CD4-positive, alpha-beta T cell (primary cell): ENCODE data around the gene PRDM8. TPM values are rescaled to one million over a fixed set of nuclear protein-coding genes. Genes with fewer than 3 reads are reported as not detected.

Experiments used
- ATAC-seq: fragments of 200-7000 bp; cut with Tn5 transposase; one replicate; pipeline ENCODE4 v1.10.0; 2022; ENCODE audit warnings: mild to moderate bottlenecking; ENCODE audit not compliant: poor library complexity
- CTCF ChIA-PET: fragments of 350-600 bp; sonication (Branson Sonifier 250); formaldehyde crosslinking; loops from one replicate; lab custom pipeline; 2021; ENCODE audit warnings: antibody characterized with exemption, inconsistent platforms; lab: Charles Lee
- POLR2A ChIA-PET: fragments of 350-600 bp; sonication (Branson Sonifier 250); formaldehyde crosslinking; loops from one replicate; lab custom pipeline; 2021; ENCODE audit warnings: antibody characterized with exemption, inconsistent platforms; lab: Charles Lee
- DNase-seq, 14 experiments: peaks; one replicate each; pipeline ENCODE4 v3.0.0-alpha.2; 2013 to 2020; ENCODE audit warnings: mixed read lengths in 2 of 14
- H3K27ac ChIP-seq, 2 donors: one replicate each; pipeline versions ENCODE4 v1.5.1 to v1.7.0; 2013; ENCODE audit warnings: low read length in 2 of 2, low read depth in 1 of 2, mild to moderate bottlenecking in 1 of 2
- H3K27me3 ChIP-seq, 2 experiments: 1 replicate in 1 of 2; 2 replicates in 1 of 2; pipeline versions ENCODE4 v1.6.1 to v1.7.0; 2013; ENCODE audit warnings: low read length in 2 of 2, control low read depth in 1 of 2, mild to moderate bottlenecking in 1 of 2, moderate library complexity in 1 of 2; ENCODE audit not compliant: insufficient read depth in 2 of 2, control insufficient read depth in 1 of 2
- H3K36me3 ChIP-seq: one replicate; pipeline ENCODE4 v1.6.1; 2013; ENCODE audit warnings: low read length, control low read depth; ENCODE audit not compliant: insufficient read depth
- H3K4me1 ChIP-seq: one replicate; pipeline ENCODE4 v1.6.1; 2013; ENCODE audit warnings: low read length, control low read depth; ENCODE audit not compliant: insufficient read depth
- H3K4me3 ChIP-seq: one replicate; pipeline ENCODE4 v1.5.1; 2013; ENCODE audit warnings: mild to moderate bottlenecking, low read length, moderate library complexity
- H3K9me3 ChIP-seq, 2 experiments: 1 replicate in 1 of 2; 2 replicates in 1 of 2; pipeline versions ENCODE4 v1.6.1 to v1.7.0; 2013; ENCODE audit warnings: low read length in 2 of 2, mild to moderate bottlenecking in 2 of 2, control low read depth in 1 of 2, moderate library complexity in 1 of 2; ENCODE audit not compliant: control insufficient read depth in 1 of 2, insufficient read depth in 1 of 2
- H3K27ac Mint-ChIP-seq: one replicate; pipeline ENCODE4 v1.8.0; 2020; ENCODE audit warnings: mixed read lengths
- H3K27me3 Mint-ChIP-seq: one replicate; pipeline ENCODE4 v1.8.0; 2021; ENCODE audit warnings: mixed read lengths
- H3K36me3 Mint-ChIP-seq: one replicate; pipeline ENCODE4 v1.8.0; 2021; ENCODE audit warnings: low read depth, mixed read lengths
- H3K4me1 Mint-ChIP-seq: one replicate; pipeline ENCODE4 v1.8.0; 2021; ENCODE audit warnings: low read depth, mixed read lengths
- H3K4me3 Mint-ChIP-seq: one replicate; pipeline ENCODE4 v1.8.0; 2020; ENCODE audit warnings: mild to moderate bottlenecking, mixed read lengths
- H3K9me3 Mint-ChIP-seq: one replicate; pipeline ENCODE4 v1.8.0; 2020; ENCODE audit warnings: mixed read lengths
- CTCF ChIP-seq: fragments of 200-600 bp; IDR thresholded peaks from one replicate; pipeline ENCODE4 v1.8.0; 2022; ENCODE audit warnings: antibody characterized with exemption, mild to moderate bottlenecking
- intact Hi-C, 2 experiments: fragments of 100-400 bp; cut with DNase I in 1 of 2; cut with micrococcal nuclease in 1 of 2; formaldehyde crosslinking; loops; one replicate each; pipeline versions ENCODE4 v1.15.1 to v1.9.0; 2023 to 2025; cut with DNase I, micrococcal nuclease
- total RNA-seq, 174 experiments: library from RNA in 2 of 174; stranded (reverse) in 2 of 174; gene quantifications; one replicate each; pipeline ENCODE4 v1.2.3 and lab custom pipeline; 2021 to 2026

PRDM8 gene
- total RNA-seq, 2 experiments from 2014 or later = 4.2 to 5.1 TPM

GRCh38 chr4:80184053-80184824 is 13.1 kb upstream of the PRDM8 start:
- Histone ChIP-seq H3K36me3 (no peaks in the 10 kb centered on the region), H3K27ac (peak overlapping the region; percentile 77 to 85), H3K4me1 (peaks cover 41% of the 10 kb centered on the region), H3K27me3 (no peaks in the 10 kb centered on the region), H3K9me3 (peaks cover 0 to 4% of the 10 kb centered on the region in 2 experiments), H3K4me3 (peak overlapping the region; percentile 88)
- peak; percentile 82 to 97 (median 92) for DNase-seq
- Mint-ChIP-seq H3K4me3 (peak overlapping the region; percentile 100), H3K4me1 (peaks cover 59% of the 10 kb centered on the region), H3K36me3 (peaks cover 22% of the 10 kb centered on the region), H3K9me3 (peaks cover 2% of the 10 kb centered on the region), H3K27ac (peak overlapping the region; percentile 94), H3K27me3 (no peaks in the 10 kb centered on the region)
- peak; percentile 96 for TF ChIP-seq CTCF
- ATAC-seq = peak; percentile 88
- CTCF ChIA-PET = interaction anchor here (0.6 to 5.4 kb wide), 21 partner anchors 12 to 141 kb away, joined by 3 to 53 read pairs (median 4); partner anchors contain the start of gene ANTXR2
- intact Hi-C loops = loop anchor here (1.0 to 10.0 kb wide), 8 partner anchors 11 to 1409 kb away; partner anchors contain the start of genes ANTXR2 (in 1 of the 2) and BMP2K (in 1 of the 2)
- POLR2A ChIA-PET = interaction anchor here (0.9 to 7.5 kb wide), 12 partner anchors 10 to 120 kb away, joined by 3 to 111 read pairs (median 10); partner anchors contain the start of genes ANTXR2 and PRDM8

- DNase-seq = peak in 4 of 14 experiments; percentile 29 to 54 (median 48)
- peak overlapping the region; percentile 88 for H3K4me3 ChIP-seq
- Mint-ChIP-seq H3K36me3 (peaks cover 13% of the 10 kb centered on the region), H3K9me3 (no peaks in the 10 kb centered on the region), H3K4me3 (peak overlapping the region; percentile 100), H3K4me1 (peaks cover 59% of the 10 kb centered on the region), H3K27me3 (no peaks in the 10 kb centered on the region), H3K27ac (peak overlapping the region; percentile 94)
- intact Hi-C loops = loop anchor here (1.0 to 10.0 kb wide), 8 partner anchors 12 to 1410 kb away; partner anchors contain the start of genes ANTXR2 (in 1 of the 2) and BMP2K (in 1 of the 2)
- no peak for ATAC-seq
- POLR2A ChIA-PET = interaction anchor here (0.9 to 7.5 kb wide), 12 partner anchors 9 to 121 kb away, joined by 3 to 111 read pairs (median 4); partner anchors contain the start of genes ANTXR2 and PRDM8
- H3K4me1 ChIP-seq = peaks cover 41% of the 10 kb centered on the region
- H3K27ac ChIP-seq = peak overlapping the region; percentile 77 to 85
- CTCF ChIA-PET = interaction anchor here (0.8 to 5.4 kb wide), 15 partner anchors 11 to 126 kb away, joined by 3 to 53 read pairs (median 4); partner anchors contain the start of gene ANTXR2
- H3K27me3 ChIP-seq = no peaks in the 10 kb centered on the region
- no peak for TF ChIP-seq CTCF
- no peaks in the 10 kb centered on the region for H3K9me3 ChIP-seq
- no peaks in the 10 kb centered on the region for H3K36me3 ChIP-seq
These were observed 12.2 kb upstream of the PRDM8 start for GRCh38 chr4:80184825-80185756.
